GM12875 (cell line): ENCODE results near the gene EIF1B.

Source experiments
- H3K4me3 ChIP-seq: one replicate; pipeline ENCODE4 v1.5.1; 2011; ENCODE audit warnings: low read depth, low read length, control low read depth
- CTCF ChIP-seq: IDR thresholded peaks from 2 replicates; pipeline ENCODE4 v1.5.1; 2011; ENCODE audit warnings: low read depth, mild to moderate bottlenecking, control low read depth, inconsistent platforms, low read length, moderate library complexity, borderline replicate concordance; ENCODE audit not compliant: insufficient read depth

EIF1B gene

GRCh38 chr3:40309418-40309924, at the start of gene EIF1B:
Gene EIF1B (plus strand): TSS chr3:40309707. CDS start chr3:40309942, 235 bp downstream.
- TF ChIP-seq CTCF, result peak; percentile 89

GRCh38 chr3:40262331-40262730, 47.2 kb upstream of the EIF1B start:
- no peak for TF ChIP-seq CTCF

More at GRCh38 chr3:40309418-40309924, at the start of gene EIF1B:
- peak within 1 kb of the TSS; percentile 86 for H3K4me3 ChIP-seq

GRCh38 chr3:40264451-40264850, 45.1 kb upstream of the EIF1B start:
- TF ChIP-seq CTCF, result no peak
- no peak overlapping the region for H3K4me3 ChIP-seq

More at GRCh38 chr3:40262331-40262730, 47.2 kb upstream of the EIF1B start:
- no peak overlapping the region for H3K4me3 ChIP-seq

- no peak for TF ChIP-seq CTCF
- no peak overlapping the region for H3K4me3 ChIP-seq
Measured at GRCh38 chr3:40265181-40265580, 44.3 kb upstream of the EIF1B start.

GRCh38 chr3:40267937-40268724, 41.4 kb upstream of the EIF1B start:
- no peak for TF ChIP-seq CTCF
- no peak overlapping the region for H3K4me3 ChIP-seq

GRCh38 chr3:40268802-40269524, 40.5 kb upstream of the EIF1B start:
- TF ChIP-seq CTCF, result no peak
- H3K4me3 ChIP-seq, result no peak overlapping the region
